GM12865 (cell line): ENCODE measurements around the gene CDC123.

Experiments used
- DNase-seq: peaks from one replicate; pipeline ENCODE4 v3.0.0; 2010; ENCODE audit warnings: low read depth
- H3K4me3 ChIP-seq: 2 replicates; pipeline ENCODE4 v1.5.1; 2011; ENCODE audit warnings: mild to moderate bottlenecking, low read depth, low read length, control low read depth
- TF ChIP-seq, protein P1 (sequence below): IDR thresholded peaks from 2 replicates; pipeline ENCODE4 v1.5.1; 2011; ENCODE audit warnings: low read length, control low read depth, low read depth, inconsistent platforms; ENCODE audit not compliant: insufficient read depth; ENCODE audit errors: missing control alignments

Gene CDC123

DNA sequence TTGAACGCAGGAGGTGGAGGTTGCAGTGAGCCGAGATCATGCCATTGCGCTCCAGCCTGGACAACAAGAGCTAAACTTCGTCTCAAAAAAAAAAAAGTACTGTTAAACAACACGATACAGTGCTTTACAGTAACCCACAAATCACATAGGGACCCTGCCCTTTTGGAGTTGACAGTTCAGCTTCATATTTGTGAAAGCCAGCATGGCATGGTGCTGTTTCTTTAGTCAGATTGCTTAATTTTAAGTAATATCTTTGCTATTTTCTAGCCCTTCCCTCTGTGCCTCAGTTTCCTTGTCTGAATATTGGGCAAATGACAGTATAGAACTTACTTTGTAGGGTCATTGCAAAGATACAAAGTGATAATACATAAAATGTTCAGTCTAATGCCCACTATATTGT lies 4.9 kb downstream of the CDC123 start:
- no peak for DNase-seq
- TF ChIP-seq, protein P1, sequence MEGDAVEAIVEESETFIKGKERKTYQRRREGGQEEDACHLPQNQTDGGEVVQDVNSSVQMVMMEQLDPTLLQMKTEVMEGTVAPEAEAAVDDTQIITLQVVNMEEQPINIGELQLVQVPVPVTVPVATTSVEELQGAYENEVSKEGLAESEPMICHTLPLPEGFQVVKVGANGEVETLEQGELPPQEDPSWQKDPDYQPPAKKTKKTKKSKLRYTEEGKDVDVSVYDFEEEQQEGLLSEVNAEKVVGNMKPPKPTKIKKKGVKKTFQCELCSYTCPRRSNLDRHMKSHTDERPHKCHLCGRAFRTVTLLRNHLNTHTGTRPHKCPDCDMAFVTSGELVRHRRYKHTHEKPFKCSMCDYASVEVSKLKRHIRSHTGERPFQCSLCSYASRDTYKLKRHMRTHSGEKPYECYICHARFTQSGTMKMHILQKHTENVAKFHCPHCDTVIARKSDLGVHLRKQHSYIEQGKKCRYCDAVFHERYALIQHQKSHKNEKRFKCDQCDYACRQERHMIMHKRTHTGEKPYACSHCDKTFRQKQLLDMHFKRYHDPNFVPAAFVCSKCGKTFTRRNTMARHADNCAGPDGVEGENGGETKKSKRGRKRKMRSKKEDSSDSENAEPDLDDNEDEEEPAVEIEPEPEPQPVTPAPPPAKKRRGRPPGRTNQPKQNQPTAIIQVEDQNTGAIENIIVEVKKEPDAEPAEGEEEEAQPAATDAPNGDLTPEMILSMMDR, result no peak
- no peak overlapping the region for H3K4me3 ChIP-seq

DNA sequence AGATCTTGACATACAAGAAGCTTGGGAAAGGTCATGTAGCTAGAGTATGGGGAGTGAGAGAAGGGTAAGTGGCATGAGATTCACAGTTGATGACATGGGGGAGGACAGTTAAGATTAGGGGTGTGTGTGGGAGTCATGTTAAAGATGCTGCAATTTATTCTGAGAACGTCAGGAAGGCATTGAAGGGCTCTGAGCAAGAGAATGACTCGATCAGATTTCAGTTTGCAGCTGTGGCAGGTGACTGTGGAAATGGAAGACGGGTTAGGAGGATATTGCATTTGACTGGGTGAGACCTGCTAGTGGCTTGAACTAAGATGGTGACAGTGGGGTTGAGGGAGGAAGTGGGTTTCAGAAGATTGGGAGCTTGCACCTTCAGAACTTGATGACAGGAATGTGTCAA lies 5.6 kb downstream of the CDC123 start:
- TF ChIP-seq, protein P1, result no peak
- no peak for DNase-seq
- H3K4me3 ChIP-seq, result no peak overlapping the region

DNA sequence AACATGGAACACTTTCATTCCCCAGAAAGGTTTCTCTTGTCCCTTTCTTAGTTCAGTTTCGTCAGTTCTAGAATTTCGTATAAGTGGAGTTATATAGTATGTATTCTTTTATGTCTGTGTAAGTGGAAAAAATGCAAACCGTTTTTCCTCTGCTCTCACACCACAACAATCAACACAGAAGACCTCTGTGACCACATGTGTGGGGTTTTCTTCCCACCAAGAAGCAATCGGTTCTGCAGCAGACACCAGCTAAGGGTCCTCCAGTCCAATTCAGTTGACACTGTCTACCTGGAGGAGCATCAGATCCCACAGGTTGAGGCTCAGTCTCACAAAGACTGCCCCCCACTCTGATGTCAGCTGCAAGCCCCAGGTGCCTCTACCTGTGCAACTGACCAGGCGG lies 6.2 kb downstream of the CDC123 start:
- DNase-seq, result no peak

GRCh38 chr10:12205082-12205481 lies 9.1 kb downstream of the CDC123 start:
- TF ChIP-seq, protein P1, result no peak
- no peak overlapping the region for H3K4me3 ChIP-seq
- no peak for DNase-seq

More for the DNA sequence above, 6.2 kb downstream of the CDC123 start:
- H3K4me3 ChIP-seq, result no peak overlapping the region
- TF ChIP-seq, protein P1, result no peak

- TF ChIP-seq, protein P1, result no peak
- DNase-seq, result no peak
- H3K4me3 ChIP-seq, result no peak overlapping the region
Observed at GRCh38 chr10:12207114-12207513, 11.1 kb downstream of the CDC123 start.

DNA sequence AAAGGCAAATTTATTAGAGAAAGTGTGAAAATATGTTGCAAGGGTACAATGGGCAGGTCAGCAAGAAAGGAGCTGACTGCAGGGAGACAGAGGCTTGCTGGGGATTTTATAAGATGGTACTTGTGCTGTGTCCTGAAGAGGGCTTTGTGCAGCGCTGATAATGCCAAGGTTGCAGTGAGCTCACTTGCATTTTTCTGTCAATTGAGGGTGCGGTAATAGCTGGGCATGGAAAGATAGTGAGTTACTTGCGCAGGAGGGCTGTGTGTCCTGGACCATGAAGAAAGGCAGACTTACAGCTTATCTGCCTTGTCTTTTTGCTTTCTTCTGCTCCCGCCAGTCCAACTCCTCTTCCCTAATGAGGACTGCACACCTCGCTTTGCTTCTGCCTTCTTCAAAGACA lies 12.5 kb downstream of the CDC123 start:
- H3K4me3 ChIP-seq, result no peak overlapping the region
- DNase-seq, result no peak
- TF ChIP-seq, protein P1, result no peak

DNA sequence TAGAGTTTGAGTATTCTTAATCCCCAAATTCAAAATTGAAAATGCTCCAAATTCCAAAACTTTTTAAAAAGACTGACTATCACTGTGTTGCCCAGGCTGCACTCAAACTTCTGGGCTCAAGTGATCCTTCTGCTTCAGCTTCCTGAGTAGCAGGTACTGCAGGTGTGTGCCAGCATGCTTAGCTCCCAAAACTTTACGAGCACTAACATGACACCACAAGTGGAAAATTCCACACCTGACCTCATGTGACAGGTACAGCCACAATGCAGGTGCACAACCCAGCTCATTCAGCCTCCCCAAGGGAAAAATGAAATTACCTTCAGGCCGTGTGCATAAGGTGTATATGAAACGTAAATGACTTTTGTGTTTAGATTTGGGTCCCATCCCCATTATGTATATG lies 16.5 kb downstream of the CDC123 start:
- TF ChIP-seq, protein P1, result no peak
- DNase-seq, result no peak
- no peak overlapping the region for H3K4me3 ChIP-seq
